T-helper 2 cell treated with Interferon-gamma antibody and Interleukin-4, amounts not matched to agents 5 μg/mL and 100 μg/mL, for 36 hours (primary cell): Measurements from ENCODE around the gene VKORC1.

Experiments used
- DNase-seq: peaks from one replicate; pipeline ENCODE4 v3.0.0; 2021; ENCODE audit warnings: low spot score
- H3K27ac Mint-ChIP-seq: one replicate; pipeline ENCODE4 v1.8.0; 2021; ENCODE audit warnings: mild to moderate bottlenecking, mixed read lengths
- H3K27me3 Mint-ChIP-seq: one replicate; pipeline ENCODE4 v1.8.0; 2021; ENCODE audit warnings: low read depth, mixed read lengths
- H3K36me3 Mint-ChIP-seq: one replicate; pipeline ENCODE4 v1.8.0; 2021; ENCODE audit warnings: low read depth, mixed read lengths
- H3K4me1 Mint-ChIP-seq: one replicate; pipeline ENCODE4 v1.8.0; 2021; ENCODE audit warnings: low read depth, mixed read lengths
- H3K4me3 Mint-ChIP-seq: one replicate; pipeline ENCODE4 v1.8.0; 2022; ENCODE audit warnings: mild to moderate bottlenecking, moderate library complexity, mixed read lengths
- H3K9me3 Mint-ChIP-seq: one replicate; pipeline ENCODE4 v1.8.0; 2021; ENCODE audit warnings: mixed read lengths

Gene VKORC1

DNA sequence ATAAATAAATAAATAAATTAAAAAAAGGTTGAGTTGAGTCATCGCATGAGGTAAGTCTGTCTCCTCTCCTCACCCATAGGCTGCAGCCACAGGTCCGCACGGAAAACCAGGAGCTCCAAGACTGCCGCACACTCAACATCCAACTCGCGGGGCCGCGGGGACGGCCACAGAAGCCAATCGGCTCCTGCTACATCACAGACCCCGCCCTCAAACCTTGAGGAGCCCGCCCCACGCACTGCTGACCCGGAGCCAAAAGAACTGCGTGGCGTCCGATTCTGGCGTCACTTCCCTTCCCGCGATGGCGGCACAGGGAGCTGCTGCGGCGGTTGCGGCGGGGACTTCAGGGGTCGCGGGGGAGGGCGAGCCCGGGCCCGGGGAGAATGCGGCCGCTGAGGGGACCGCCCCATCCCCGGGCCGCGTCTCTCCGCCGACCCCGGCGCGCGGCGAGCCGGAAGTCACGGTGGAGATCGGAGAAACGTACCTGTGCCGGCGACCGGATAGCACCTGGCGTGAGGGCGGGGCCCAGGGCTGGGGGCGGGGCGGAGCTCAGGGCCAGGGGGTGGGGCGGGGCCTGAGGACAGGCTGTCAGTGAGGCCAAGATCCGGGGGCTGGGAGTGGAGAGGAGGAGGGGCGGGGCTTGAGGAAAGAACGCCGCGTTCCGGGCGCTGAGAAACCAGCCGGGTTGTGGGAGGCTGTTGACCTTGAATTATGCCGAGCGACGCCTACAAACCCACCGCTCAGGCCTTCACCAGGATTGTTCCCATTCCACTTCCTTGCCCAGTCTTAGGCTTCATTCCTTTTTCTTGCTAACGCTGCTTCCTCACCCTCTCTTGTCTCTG lies 23.0 kb upstream of the VKORC1 start, which contains the start of gene KAT8:
KAT8 (plus strand) TSS at position 281 of the 839 bp plus-strand sequence; CDS start at position 299, 18 bp downstream.
- H3K9me3 Mint-ChIP-seq, result no peaks in the 10 kb centered on the region
- DNase-seq, result peak; percentile 97
- H3K4me1 Mint-ChIP-seq, result peaks cover 18% of the 10 kb centered on the region
- peaks cover 21% of the 10 kb centered on the region for H3K36me3 Mint-ChIP-seq
- H3K27ac Mint-ChIP-seq, result peak within 1 kb of the TSS; percentile 87
- no peaks in the 10 kb centered on the region for H3K27me3 Mint-ChIP-seq
- H3K4me3 Mint-ChIP-seq, result peak within 1 kb of the TSS; percentile 86

DNA sequence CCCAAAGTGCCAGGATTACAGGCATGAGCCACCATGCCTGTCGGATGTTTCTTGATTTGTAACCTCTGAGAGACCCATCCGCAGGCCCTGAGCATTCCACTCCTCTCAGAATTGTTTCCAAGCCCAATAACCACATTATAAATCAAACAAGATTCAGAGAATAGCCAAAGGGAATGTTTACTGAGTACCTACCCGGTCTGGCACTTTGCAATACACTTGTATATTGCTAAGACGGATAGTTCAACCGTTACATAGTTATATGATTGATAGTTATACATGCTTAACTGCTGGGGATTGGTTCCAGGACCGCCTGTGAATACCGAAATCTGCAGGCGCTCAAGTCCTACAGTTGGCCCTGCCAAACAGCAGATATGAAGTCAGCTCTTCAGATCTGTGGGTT lies 19.9 kb upstream of the VKORC1 start:
- Mint-ChIP-seq H3K9me3 (no peaks in the 10 kb centered on the region), H3K4me1 (peaks cover 23% of the 10 kb centered on the region), H3K27me3 (no peaks in the 10 kb centered on the region), H3K36me3 (peaks cover 20% of the 10 kb centered on the region), H3K27ac (peak overlapping the region; percentile 58), H3K4me3 (no peak overlapping the region)
- DNase-seq, result no peak

DNA sequence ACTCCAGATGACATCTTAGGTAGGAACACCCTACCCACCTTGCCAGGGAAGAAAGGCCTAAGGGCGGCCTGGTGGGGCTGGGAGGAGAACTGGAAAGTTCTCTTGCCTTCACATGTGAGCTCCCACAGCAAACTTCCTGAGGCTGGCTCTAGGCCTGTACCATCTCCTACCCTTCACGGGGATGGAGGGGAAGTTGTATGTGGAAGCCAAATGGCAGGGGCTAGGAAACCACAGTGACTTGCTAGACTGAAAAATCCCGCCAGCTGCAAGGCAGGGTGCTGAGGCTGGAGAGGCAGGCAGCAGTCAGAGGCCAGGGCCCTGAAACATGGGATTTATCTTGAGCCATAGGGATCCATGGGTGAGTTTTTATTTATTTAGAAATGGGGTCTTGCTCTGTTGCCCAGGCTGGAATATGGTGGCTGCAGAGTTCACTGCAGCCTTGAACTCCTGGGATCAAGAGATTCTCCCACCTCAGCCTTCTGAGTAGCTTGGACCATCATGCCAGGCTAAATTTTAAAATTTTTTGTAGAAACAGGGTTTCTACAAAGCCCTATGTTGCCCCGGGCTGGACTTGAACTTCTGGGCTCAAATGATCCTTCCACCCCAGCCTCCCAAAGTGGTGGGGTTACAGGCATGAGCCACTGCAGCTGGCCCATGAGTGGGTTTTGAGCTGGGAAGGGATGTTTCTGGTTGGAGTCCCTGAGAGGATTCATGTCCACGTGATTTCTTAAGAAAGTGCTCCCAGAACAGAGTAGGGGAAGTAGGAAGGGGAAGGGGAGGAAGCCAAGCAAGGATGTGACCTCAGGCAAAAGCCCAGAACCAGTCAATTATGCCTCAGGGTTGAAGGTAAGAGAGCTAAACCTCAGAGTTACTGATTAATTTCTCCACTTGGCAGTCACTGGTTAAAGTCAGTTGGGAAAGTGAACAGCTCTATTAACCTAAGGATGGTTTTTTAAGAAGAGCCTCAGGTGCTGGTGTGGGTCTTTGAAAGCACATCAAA lies 18.8 kb upstream of the VKORC1 start:
- H3K27me3 Mint-ChIP-seq, result no peaks in the 10 kb centered on the region
- DNase-seq, result no peak
- H3K9me3 Mint-ChIP-seq, result no peaks in the 10 kb centered on the region
- peaks cover 19% of the 10 kb centered on the region for H3K4me1 Mint-ChIP-seq
- H3K4me3 Mint-ChIP-seq, result no peak overlapping the region
- peak overlapping the region; percentile 68 for H3K27ac Mint-ChIP-seq
- peaks cover 20% of the 10 kb centered on the region for H3K36me3 Mint-ChIP-seq

DNA sequence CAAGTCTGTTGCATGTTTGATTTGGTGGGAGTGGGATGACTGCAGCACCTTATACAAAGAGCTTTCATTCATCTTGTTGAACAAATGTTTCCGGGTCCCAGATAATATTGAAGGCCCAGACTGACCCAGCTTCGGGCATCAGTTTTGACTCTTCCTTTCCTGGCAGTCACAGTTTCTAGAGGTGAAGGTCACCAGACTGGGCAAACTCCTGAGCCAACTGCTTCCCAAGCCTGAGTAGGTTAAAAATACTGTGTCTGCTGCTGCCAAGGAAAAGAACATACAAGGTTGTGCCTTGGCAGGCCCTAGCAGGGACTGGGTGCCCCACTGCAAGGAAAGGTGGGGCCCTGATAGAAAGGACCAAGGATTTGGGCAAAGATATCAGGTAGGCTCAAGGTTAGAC lies 18.1 kb upstream of the VKORC1 start:
- Mint-ChIP-seq H3K4me3 (no peak overlapping the region), H3K27me3 (no peaks in the 10 kb centered on the region), H3K27ac (no peak overlapping the region), H3K4me1 (peaks cover 17% of the 10 kb centered on the region), H3K36me3 (peaks cover 20% of the 10 kb centered on the region), H3K9me3 (no peaks in the 10 kb centered on the region)
- DNase-seq, result no peak

DNA sequence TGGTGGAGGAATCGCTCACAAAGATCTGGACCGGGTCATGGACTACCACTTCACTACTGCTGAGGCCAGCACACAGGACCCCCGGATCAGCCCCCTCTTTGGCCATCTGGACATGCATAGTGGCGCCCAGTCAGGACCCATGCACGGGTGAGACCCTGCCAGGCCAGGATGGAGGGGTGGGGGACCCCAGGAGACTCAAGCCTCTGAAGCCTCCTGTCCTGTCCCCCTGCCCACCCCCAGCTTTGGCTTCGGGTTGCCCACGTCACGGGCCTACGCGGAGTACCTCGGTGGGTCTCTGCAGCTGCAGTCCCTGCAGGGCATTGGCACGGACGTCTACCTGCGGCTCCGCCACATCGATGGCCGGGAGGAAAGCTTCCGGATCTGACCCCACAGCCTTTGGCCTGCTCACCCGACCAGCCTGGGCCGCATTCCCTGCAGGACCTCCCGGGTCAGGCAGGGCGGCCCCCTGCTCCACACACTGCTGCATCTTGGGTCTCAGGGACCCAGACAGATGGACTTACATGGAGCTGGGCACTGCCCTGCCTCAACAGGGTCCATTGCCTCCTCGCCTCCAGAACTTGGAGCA lies 17.4 kb upstream of the VKORC1 start:
- H3K27ac Mint-ChIP-seq, result no peak overlapping the region
- H3K36me3 Mint-ChIP-seq, result peaks cover 20% of the 10 kb centered on the region
- H3K4me3 Mint-ChIP-seq, result no peak overlapping the region
- H3K9me3 Mint-ChIP-seq, result no peaks in the 10 kb centered on the region
- peaks cover 22% of the 10 kb centered on the region for H3K4me1 Mint-ChIP-seq
- DNase-seq, result no peak
- H3K27me3 Mint-ChIP-seq, result no peaks in the 10 kb centered on the region

DNA sequence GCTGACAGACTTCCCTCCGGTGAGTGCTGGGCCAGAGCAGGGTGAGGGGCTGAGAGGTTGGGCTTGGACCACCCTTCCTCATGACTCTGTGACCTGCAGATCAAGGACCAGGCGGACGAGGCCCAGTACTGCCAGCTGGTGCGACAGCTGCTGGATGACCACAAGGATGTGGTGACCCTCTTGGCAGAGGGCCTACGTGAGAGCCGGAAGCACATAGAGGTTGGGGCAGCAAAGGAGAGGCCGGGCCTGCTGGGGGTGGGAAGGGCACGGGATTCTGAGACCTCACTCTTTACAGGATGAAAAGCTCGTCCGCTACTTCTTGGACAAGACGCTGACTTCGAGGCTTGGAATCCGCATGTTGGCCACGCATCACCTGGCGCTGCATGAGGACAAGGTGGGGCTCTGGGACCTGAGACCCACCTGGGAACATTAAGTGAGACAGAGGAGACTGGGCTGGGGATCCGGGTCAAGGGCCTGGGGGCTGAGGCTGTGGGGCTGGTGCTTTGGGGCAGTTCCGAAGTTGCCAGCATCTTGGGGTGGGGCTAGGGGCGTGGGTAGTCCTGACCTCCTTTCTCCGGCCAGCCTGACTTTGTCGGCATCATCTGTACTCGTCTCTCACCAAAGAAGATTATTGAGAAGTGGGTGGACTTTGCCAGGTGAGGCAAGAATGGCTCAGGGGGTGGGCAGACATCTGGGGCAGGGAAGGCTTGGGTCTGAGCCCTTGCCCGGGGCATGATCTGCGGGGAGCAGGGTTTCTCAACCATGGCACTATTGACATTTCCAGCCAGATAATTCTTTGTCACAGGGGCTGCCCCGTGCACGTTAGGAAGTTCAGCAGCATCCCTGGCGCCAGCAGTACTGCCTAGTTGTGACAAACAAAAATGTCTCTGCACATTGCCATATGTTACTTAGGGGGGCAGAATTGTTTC lies 15.8 kb upstream of the VKORC1 start:
- Mint-ChIP-seq H3K27ac (no peak overlapping the region), H3K4me1 (peaks cover 24% of the 10 kb centered on the region), H3K36me3 (peaks cover 20% of the 10 kb centered on the region), H3K4me3 (peak overlapping the region; percentile 84), H3K9me3 (no peaks in the 10 kb centered on the region), H3K27me3 (no peaks in the 10 kb centered on the region)
- no peak for DNase-seq

DNA sequence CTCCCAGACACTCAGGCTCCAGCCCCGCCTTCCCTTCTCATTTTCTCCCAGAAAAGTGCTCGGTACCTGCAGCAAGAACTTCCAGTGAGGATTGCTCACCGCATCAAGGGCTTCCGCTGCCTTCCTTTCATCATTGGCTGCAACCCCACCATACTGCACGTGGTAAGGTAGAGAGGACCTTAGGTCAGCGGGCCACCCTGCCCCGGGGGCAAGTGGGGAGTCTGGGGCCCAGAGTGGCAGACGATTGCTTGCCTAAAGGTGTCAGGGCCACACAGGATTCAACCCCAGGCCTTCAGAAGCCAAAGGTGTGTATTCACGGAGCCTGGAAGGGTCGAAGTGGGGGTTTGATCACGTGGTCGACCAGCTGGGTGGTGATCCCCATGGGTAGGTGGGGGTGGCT lies 15.0 kb upstream of the VKORC1 start:
- peak overlapping the region; percentile 84 for H3K4me3 Mint-ChIP-seq
- H3K27me3 Mint-ChIP-seq, result no peaks in the 10 kb centered on the region
- H3K9me3 Mint-ChIP-seq, result no peaks in the 10 kb centered on the region
- H3K27ac Mint-ChIP-seq, result peak overlapping the region; percentile 79
- DNase-seq, result no peak
- H3K36me3 Mint-ChIP-seq, result peaks cover 20% of the 10 kb centered on the region
- H3K4me1 Mint-ChIP-seq, result peaks cover 21% of the 10 kb centered on the region

DNA sequence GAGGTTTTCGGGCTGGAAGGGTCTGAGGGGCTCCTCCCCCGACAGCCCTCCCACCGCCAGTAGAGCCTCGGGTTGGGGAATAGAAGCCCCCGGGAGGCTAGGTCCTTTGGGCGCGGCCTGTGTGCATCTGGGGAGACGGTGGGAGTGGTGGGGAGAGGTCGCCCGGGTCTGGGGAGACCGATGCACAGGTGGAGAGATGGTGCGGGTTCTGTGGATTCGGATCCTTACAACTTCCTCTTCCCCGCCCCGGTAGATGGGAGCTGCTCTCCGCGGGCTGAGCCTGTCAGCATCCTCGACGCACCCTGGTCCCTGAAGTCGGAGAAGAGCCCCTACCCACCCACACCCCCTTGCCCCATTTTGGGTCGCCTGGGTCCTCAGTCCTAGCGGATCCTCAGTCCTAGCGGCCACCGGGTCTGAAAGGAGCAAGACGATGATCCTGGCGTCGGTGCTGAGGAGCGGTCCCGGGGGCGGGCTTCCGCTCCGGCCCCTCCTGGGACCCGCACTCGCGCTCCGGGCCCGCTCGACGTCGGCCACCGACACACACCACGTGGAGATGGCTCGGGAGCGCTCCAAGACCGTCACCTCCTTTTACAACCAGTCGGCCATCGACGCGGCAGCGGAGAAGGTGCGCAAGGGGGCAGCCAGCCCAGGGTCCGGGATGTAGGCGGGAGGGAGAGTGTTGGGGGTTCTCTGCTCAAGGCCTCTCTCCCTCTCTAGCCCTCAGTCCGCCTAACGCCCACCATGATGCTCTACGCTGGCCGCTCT lies 14.4 kb upstream of the VKORC1 start:
- Mint-ChIP-seq H3K36me3 (peaks cover 20% of the 10 kb centered on the region), H3K4me3 (peak overlapping the region; percentile 84), H3K9me3 (no peaks in the 10 kb centered on the region), H3K27me3 (no peaks in the 10 kb centered on the region), H3K4me1 (peaks cover 21% of the 10 kb centered on the region), H3K27ac (peak overlapping the region; percentile 62)
- no peak for DNase-seq

DNA sequence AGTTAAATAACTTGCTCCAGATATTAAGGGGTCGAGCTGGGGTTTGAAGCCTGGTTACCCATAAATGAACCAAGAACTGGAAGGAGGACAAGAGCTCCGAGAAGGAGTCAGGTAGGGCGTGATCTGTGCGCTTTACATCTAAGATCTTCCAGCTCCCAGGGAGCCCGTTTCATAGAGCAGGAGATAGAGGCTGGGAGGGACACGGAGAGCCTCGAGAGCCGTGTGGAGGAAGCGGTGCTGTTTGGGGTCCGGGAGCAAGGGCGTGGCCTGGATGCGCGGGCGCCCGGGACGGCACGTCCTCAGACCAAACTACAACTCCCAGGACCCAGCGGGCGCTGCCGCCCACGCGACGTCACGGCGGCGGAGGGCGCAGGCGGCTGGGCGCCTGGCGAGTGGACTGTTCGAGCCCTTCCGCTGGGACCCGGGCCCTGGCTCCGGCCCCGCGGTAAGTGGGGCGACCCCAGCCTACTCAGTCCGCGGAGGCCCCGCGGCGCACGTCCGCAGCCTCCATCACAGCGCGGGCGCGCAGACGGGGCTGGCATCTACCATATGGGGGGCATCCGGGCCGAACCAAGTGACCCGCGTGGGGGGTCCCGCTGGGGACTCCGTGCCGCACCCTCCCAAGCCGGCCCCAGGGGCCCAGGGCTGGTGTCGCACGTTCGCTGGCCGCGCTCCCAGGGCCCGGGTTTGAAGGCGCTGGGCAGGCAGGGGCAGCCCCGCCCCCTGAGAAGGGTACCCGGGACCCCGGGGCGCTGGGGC lies 13.6 kb upstream of the VKORC1 start, which contains the start of gene BCKDK:
BCKDK (plus strand) TSS at position 352 of the 759 bp plus-strand sequence. CDS start 838 bp downstream, outside the sequence.
- H3K9me3 Mint-ChIP-seq, result no peaks in the 10 kb centered on the region
- no peaks in the 10 kb centered on the region for H3K27me3 Mint-ChIP-seq
- DNase-seq, result peak; percentile 80
- H3K36me3 Mint-ChIP-seq, result peaks cover 20% of the 10 kb centered on the region
- peaks cover 18% of the 10 kb centered on the region for H3K4me1 Mint-ChIP-seq
- peak within 1 kb of the TSS; percentile 84 for H3K4me3 Mint-ChIP-seq
- peak within 1 kb of the TSS; percentile 80 for H3K27ac Mint-ChIP-seq

DNA sequence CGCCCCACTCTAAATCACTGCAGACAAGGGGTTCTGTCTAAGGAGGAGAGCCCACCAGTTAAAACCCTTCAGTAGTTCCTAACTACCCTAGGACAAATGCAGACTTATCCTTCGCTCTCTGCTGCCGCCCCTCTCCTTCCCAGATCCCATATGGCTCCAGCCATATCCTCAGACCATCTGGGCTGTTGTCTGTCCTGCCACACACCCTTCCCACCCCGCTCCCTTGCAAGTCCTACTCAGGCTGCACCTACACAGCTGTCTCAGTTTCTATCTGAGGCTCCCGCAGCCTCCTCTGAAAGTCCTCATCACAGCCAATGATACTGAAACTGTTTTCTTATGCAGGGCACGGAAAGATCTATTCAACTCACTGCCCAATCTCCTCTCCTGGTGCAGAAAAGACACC lies 12.9 kb upstream of the VKORC1 start:
- peak overlapping the region; percentile 80 for H3K27ac Mint-ChIP-seq
- peaks cover 20% of the 10 kb centered on the region for H3K36me3 Mint-ChIP-seq
- no peaks in the 10 kb centered on the region for H3K27me3 Mint-ChIP-seq
- no peaks in the 10 kb centered on the region for H3K9me3 Mint-ChIP-seq
- peaks cover 18% of the 10 kb centered on the region for H3K4me1 Mint-ChIP-seq
- peak overlapping the region; percentile 84 for H3K4me3 Mint-ChIP-seq
- peak; percentile 61 for DNase-seq

DNA sequence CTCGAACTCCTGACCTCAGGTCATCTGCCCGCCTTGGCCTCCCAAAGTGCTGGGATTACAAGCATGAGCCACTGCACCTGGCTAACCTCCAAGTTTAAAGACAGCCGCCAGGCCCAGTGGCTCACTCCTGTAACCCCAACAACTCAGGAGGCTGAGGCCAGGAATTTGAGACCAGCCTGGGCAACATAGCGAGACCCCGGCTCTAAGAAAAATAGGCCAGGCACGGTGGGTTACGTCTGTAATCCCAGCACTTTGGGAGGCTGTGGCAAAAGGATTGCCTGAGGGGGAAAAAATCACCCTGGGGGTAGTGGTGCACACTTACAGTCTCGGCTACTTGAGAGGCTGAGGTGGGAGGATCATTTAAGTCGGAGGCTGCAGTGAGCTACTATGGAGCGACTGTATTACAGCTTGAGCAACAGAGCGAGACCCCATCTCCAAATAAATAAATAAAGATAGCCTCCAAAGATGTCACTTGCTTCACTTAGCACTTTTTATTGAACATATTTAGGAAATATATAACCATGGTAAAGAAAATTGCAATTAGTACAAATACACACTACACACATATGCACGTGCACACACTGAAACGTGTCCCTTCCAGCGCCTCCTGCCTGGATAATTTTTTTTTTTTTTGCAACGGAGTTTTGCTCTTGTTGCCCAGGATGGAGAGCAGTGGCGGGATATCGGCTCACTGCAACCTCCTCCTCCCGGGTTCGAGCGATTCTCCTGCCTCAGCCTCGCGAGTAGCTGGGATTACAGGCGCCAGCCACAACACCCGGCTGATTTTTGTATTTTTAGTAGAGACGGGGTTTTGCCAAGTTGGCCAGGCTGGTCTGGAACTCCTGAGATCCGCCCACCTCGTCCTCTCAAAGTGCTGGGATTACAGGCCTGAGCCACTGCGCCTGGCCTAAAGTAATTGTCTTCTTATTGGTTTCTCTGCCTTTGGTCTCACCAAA lies 12.2 kb upstream of the VKORC1 start:
- H3K4me3 Mint-ChIP-seq, result peak overlapping the region; percentile 84
- H3K27ac Mint-ChIP-seq, result peak overlapping the region; percentile 80

More for the DNA sequence above, 12.2 kb upstream of the VKORC1 start:
- Mint-ChIP-seq H3K9me3 (no peaks in the 10 kb centered on the region), H3K36me3 (peaks cover 17% of the 10 kb centered on the region), H3K27me3 (no peaks in the 10 kb centered on the region), H3K4me1 (peaks cover 18% of the 10 kb centered on the region)
- DNase-seq, result no peak
